Hepatocyte (in vitro differentiated cells): ENCODE results near the gene ITPKB. TPM values are rescaled to one million over a fixed set of nuclear protein-coding genes. Genes with fewer than 3 reads are reported as not detected.
A peak's percentile ranks its signal among the peaks of the same experiment; 100 is the strongest.

Experiments
- DNase-seq: peaks from one replicate; pipeline ENCODE4 v3.0.0-alpha.2; 2016; ENCODE audit warnings: low spot score
- H2AFZ ChIP-seq: fragments of 200-600 bp; sonication (generic); 2 replicates; pipeline ENCODE4 v1.6.0; 2016; ENCODE audit warnings: antibody characterized with exemption, mild to moderate bottlenecking
- H3K27ac ChIP-seq: fragments of 200-600 bp; sonication (generic); 2 replicates; pipeline ENCODE4 v1.5.1; 2016; ENCODE audit warnings: mild to moderate bottlenecking
- H3K27me3 ChIP-seq: fragments of 200-600 bp; sonication (generic); 2 replicates; pipeline ENCODE4 v1.6.1; 2016
- H3K36me3 ChIP-seq: fragments of 200-600 bp; sonication (generic); replicated peaks from 2 replicates; pipeline ENCODE4 v1.5.1; 2016; ENCODE audit warnings: low read depth; ENCODE audit not compliant: insufficient read depth
- H3K4me1 ChIP-seq: fragments of 200-600 bp; sonication (generic); 2 replicates; pipeline ENCODE4 v1.5.1; 2016; ENCODE audit warnings: mild to moderate bottlenecking, moderate library complexity; ENCODE audit not compliant: insufficient read depth
- H3K4me2 ChIP-seq: fragments of 200-600 bp; sonication (generic); 2 replicates; pipeline ENCODE4 v1.6.0; 2016
- H3K4me3 ChIP-seq: fragments of 200-600 bp; sonication (generic); 2 replicates; pipeline ENCODE4 v1.5.1; 2016; ENCODE audit warnings: mild to moderate bottlenecking
- H3K79me2 ChIP-seq: fragments of 200-600 bp; sonication (generic); 2 replicates; pipeline ENCODE4 v1.6.0; 2017; ENCODE audit warnings: mild to moderate bottlenecking
- H3K9me2 ChIP-seq: fragments of 200-600 bp; sonication (generic); replicated peaks from 2 replicates; pipeline ENCODE4 v1.6.0; 2017; ENCODE audit warnings: mild to moderate bottlenecking; ENCODE audit not compliant: insufficient read depth
- H3K9me3 ChIP-seq: fragments of 200-600 bp; sonication (generic); 2 replicates; pipeline ENCODE4 v1.5.1; 2016; ENCODE audit warnings: low read depth, mild to moderate bottlenecking
- H4K20me1 ChIP-seq: fragments of 200-600 bp; sonication (generic); 2 replicates; pipeline ENCODE4 v1.6.0; 2016; ENCODE audit warnings: mild to moderate bottlenecking; ENCODE audit not compliant: insufficient read depth, poor library complexity, severe bottlenecking
- EZH2 ChIP-seq: fragments of 200-600 bp; sonication (generic); IDR thresholded peaks from 2 replicates; pipeline ENCODE4 v1.6.1; 2016; ENCODE audit warnings: antibody characterized with exemption, mild to moderate bottlenecking, borderline replicate concordance
- EZH2phosphoT487 ChIP-seq: fragments of 200-600 bp; sonication (generic); IDR thresholded peaks from one replicate; pipeline ENCODE4 v1.6.1; 2018; ENCODE audit warnings: antibody characterized with exemption, mild to moderate bottlenecking, low read depth, moderate library complexity; ENCODE audit not compliant: unreplicated experiment, severe bottlenecking
- WGBS: methylation state at CpG from one replicate; pipeline ENCODE4 v1.1.6; 2016; ENCODE audit warnings: low lambda C conversion rate; ENCODE audit errors: missing lambda C conversion rate; 5-methylcytosine and 5-hydroxymethylcytosine counted together
- polyA plus RNA-seq: library from polyadenylated mRNA; unstranded; fragments of >200 nt; fragmentation: Nextera tagmentation; extraction: Ambion mirVana; gene quantifications from 2 replicates; pipeline ENCODE4 v1.2.1, GENCODE V29; 2016
- total RNA-seq: library from RNA; depleted of rRNA; stranded (reverse); fragments of >200 nt; gene quantifications from 2 replicates; pipeline ENCODE4 v1.2.3, GENCODE V29; 2014
- TF ChIP-seq, protein P1 (sequence below): fragments of 200-600 bp; sonication (generic); IDR thresholded peaks from 2 replicates; pipeline ENCODE4 v1.5.1; 2016; ENCODE audit warnings: antibody characterized with exemption, mild to moderate bottlenecking; ENCODE audit not compliant: poor library complexity

The ITPKB gene
- total and polyA plus RNA-seq, 2 experiments from 2014 or later = 11.0 to 13.8 TPM

DNA sequence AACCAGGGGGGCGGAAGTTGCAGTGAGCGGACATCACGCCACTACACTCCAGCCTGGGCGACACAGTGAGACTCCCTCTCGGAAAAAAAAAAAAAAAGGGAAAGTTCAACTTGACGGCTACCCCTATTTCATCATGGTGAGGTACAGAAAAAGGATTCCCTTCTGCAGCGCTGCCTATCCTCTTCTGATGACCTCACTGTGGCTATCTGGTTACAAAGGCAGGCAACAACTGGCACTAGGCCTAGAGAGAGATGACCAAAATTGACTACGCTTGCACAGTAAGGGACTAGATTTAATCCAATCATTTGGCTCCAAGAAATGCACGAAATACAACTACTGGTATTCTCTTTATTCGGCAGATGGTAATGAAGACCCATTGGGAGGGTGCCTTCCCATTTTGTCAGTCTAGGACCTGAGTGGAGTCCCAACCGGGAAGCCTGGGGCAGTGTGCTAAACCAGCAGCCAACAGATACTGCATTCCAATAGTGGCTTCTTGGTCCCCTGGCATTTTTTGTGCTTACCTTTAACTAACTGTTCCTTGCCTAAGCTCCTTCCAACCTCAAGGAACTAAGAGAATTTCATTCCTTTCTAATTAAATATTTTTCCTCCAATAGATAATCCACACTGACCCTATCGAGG lies 36.6 kb downstream of the ITPKB start:
- H4K20me1 ChIP-seq = no peaks in the 10 kb centered on the region
- no peak for DNase-seq
- TF ChIP-seq EZH2phosphoT487 (no peak), EZH2 (no peak)
- TF ChIP-seq, protein P1, sequence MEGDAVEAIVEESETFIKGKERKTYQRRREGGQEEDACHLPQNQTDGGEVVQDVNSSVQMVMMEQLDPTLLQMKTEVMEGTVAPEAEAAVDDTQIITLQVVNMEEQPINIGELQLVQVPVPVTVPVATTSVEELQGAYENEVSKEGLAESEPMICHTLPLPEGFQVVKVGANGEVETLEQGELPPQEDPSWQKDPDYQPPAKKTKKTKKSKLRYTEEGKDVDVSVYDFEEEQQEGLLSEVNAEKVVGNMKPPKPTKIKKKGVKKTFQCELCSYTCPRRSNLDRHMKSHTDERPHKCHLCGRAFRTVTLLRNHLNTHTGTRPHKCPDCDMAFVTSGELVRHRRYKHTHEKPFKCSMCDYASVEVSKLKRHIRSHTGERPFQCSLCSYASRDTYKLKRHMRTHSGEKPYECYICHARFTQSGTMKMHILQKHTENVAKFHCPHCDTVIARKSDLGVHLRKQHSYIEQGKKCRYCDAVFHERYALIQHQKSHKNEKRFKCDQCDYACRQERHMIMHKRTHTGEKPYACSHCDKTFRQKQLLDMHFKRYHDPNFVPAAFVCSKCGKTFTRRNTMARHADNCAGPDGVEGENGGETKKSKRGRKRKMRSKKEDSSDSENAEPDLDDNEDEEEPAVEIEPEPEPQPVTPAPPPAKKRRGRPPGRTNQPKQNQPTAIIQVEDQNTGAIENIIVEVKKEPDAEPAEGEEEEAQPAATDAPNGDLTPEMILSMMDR = no peak
- H3K36me3 ChIP-seq = no peaks in the 10 kb centered on the region
- peak overlapping the region; percentile 91 for H3K4me2 ChIP-seq
- H3K27me3 ChIP-seq = no peaks in the 10 kb centered on the region
- no peaks in the 10 kb centered on the region for H3K79me2 ChIP-seq
- no peaks in the 10 kb centered on the region for H3K9me3 ChIP-seq
- H3K27ac ChIP-seq = peak overlapping the region; percentile 98
- H3K9me2 ChIP-seq = no peaks in the 10 kb centered on the region
- peaks cover 18% of the 10 kb centered on the region for H3K4me1 ChIP-seq
- peak overlapping the region; percentile 97 for H2AFZ ChIP-seq
- H3K4me3 ChIP-seq = peak overlapping the region; percentile 59
- whole genome bisulfite sequencing = 85% methylated on average over 12 of the region's 12 CpGs

DNA sequence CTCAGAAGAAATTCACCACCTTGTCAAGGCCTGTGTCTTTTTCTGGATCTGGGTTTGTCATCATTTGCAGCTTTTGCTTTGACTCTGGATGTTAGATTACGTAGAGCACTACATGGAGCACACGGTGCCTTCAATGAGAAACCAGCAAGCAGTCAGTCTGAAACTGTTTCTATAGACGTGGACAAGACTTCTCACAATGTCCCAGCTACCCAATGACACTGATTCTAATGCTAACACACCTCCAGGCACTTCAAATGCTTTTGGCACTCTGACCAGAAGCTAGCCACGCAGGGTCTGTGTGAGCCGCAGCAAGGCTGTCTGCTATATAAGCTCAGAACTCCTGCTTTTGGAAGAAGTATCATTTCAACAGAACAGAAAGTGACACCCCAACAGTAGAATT lies 38.2 kb downstream of the ITPKB start:
- no peaks in the 10 kb centered on the region for H3K79me2 ChIP-seq
- DNase-seq = no peak

DNA sequence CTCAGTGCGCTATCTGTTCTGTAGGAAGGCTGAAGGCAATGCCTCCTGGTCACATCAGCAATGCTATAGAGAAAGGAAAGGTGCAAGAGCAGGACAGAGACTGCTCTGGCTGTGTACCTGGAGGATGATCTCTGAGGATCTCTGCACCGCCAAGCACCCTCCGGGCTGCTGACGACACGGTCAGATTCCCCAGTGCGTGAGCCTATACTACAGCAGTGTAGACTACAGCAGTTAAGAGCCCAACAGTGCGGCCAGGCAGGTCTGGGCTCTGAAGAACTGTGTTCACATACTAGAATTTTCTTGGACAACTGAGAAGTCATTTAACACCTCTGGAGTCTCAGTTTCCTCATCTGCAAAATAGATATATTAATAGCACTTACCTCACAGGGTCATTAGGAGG lies 39.9 kb downstream of the ITPKB start:
- no peak for DNase-seq
- Histone ChIP-seq H3K9me2 (no peaks in the 10 kb centered on the region), H3K27me3 (no peaks in the 10 kb centered on the region), H3K4me2 (no peak overlapping the region), H3K4me3 (no peak overlapping the region), H3K36me3 (no peaks in the 10 kb centered on the region), H2AFZ (no peak overlapping the region), H4K20me1 (no peaks in the 10 kb centered on the region), H3K27ac (no peak overlapping the region), H3K4me1 (peaks cover 18% of the 10 kb centered on the region), H3K79me2 (no peaks in the 10 kb centered on the region), H3K9me3 (no peaks in the 10 kb centered on the region)
- TF ChIP-seq, protein P1 = no peak
- 97% methylated on average over 7 of the region's 7 CpGs for WGBS

More for the DNA sequence above, 38.2 kb downstream of the ITPKB start:
- Histone ChIP-seq H4K20me1 (no peaks in the 10 kb centered on the region), H3K4me2 (no peak overlapping the region), H3K27ac (no peak overlapping the region), H3K27me3 (no peaks in the 10 kb centered on the region), H3K9me2 (no peaks in the 10 kb centered on the region), H3K9me3 (no peaks in the 10 kb centered on the region), H3K36me3 (no peaks in the 10 kb centered on the region), H3K4me1 (peaks cover 18% of the 10 kb centered on the region), H3K4me3 (no peak overlapping the region), H2AFZ (no peak overlapping the region)
- TF ChIP-seq, protein P1 = no peak
- no peak for TF ChIP-seq EZH2
- no peak for TF ChIP-seq EZH2phosphoT487
- WGBS = 93% methylated on average over 5 of the region's 5 CpGs

DNA sequence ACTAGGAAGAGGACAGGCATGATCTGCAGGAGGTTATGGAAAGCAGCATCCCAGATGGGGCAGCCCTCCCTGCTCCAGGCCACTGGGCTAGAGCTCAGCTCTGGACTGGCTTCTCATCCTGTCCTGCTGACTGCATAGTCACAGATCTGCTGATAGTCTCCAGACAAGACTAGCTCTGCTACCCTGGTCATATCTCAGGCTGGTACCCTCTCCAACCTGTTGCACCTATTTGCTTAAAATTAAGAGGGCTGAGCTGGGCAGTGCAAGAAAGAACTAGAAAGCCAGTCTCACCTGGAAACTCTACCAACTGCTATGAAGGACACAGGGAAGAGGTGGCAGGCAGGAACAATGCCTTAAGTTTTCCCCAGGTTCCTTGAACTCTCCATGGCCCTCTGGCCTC lies 40.4 kb downstream of the ITPKB start:
- Histone ChIP-seq H3K79me2 (no peaks in the 10 kb centered on the region), H3K36me3 (no peaks in the 10 kb centered on the region), H3K4me1 (peaks cover 13% of the 10 kb centered on the region), H3K27me3 (no peaks in the 10 kb centered on the region), H3K27ac (no peak overlapping the region), H3K4me2 (no peak overlapping the region), H4K20me1 (no peaks in the 10 kb centered on the region), H3K4me3 (no peak overlapping the region), H3K9me2 (no peaks in the 10 kb centered on the region), H3K9me3 (no peaks in the 10 kb centered on the region), H2AFZ (no peak overlapping the region)
- TF ChIP-seq EZH2 (no peak), EZH2phosphoT487 (no peak)
- TF ChIP-seq, protein P1 = no peak
- DNase-seq = no peak
